Lung (tissue), 12 donors: ENCODE data around the gene KIAA2012. TPM values are rescaled to one million over a fixed set of nuclear protein-coding genes. Genes with fewer than 3 reads are reported as not detected.

Experiments
- ATAC-seq: fragments of 200-7000 bp; cut with Tn5 transposase; one replicate; pipeline ENCODE4 v1.9.1; 2020; ENCODE audit warnings: moderate number of reproducible peaks; ENCODE audit not compliant: insufficient read depth, low FRiP score
- DNase-seq, 3 donors: peaks; one replicate each; pipeline ENCODE4 v3.0.0-alpha.2; 2013 to 2017
- H3K27ac ChIP-seq, 2 donors: one replicate each; pipeline ENCODE4 v1.5.1; 2013; ENCODE audit warnings: mild to moderate bottlenecking in 2 of 2, moderate library complexity in 2 of 2, control low read depth in 1 of 2, inconsistent platforms in 1 of 2, low read depth in 1 of 2, low read length in 1 of 2
- H3K27me3 ChIP-seq, 3 donors: one replicate each; pipeline ENCODE4 v1.5.1; 2013; ENCODE audit warnings: low read length in 2 of 3; ENCODE audit not compliant: control insufficient read depth in 3 of 3, insufficient read depth in 3 of 3
- H3K36me3 ChIP-seq, 4 donors: one replicate each; pipeline ENCODE4 v1.5.1; 2013; ENCODE audit warnings: low read length in 4 of 4, mild to moderate bottlenecking in 1 of 4, moderate library complexity in 1 of 4; ENCODE audit not compliant: control insufficient read depth in 4 of 4, insufficient read depth in 4 of 4
- H3K4me1 ChIP-seq, 5 donors: one replicate each; pipeline ENCODE4 v1.5.1; 2013; ENCODE audit warnings: low read length in 5 of 5, mild to moderate bottlenecking in 2 of 5, moderate library complexity in 1 of 5; ENCODE audit not compliant: control insufficient read depth in 5 of 5, insufficient read depth in 5 of 5
- H3K4me3 ChIP-seq: one replicate; pipeline ENCODE4 v1.5.1; 2013; ENCODE audit warnings: mild to moderate bottlenecking, control low read depth, moderate library complexity
- H3K9ac ChIP-seq, 2 donors: one replicate each; pipeline ENCODE4 v1.5.1; 2013; ENCODE audit warnings: low read length in 2 of 2, control low read depth in 1 of 2; ENCODE audit not compliant: insufficient read depth in 1 of 2
- H3K9me3 ChIP-seq, 4 donors: one replicate each; pipeline ENCODE4 v1.5.1; 2013; ENCODE audit warnings: low read length in 3 of 4, mild to moderate bottlenecking in 1 of 4, moderate library complexity in 1 of 4; ENCODE audit not compliant: control insufficient read depth in 4 of 4, insufficient read depth in 3 of 4
- CTCF ChIP-seq: IDR thresholded peaks from 2 replicates; pipeline ENCODE4 v1.5.1; 2012; ENCODE audit warnings: mild to moderate bottlenecking; ENCODE audit errors: control extremely low read depth, extremely low read depth
- WGBS, 2 donors: extraction: QIAGEN DNeasy Blood & Tissue Kit; methylation state at CpG; one replicate each; pipeline ENCODE4 v1.1.7; 2013; 5-methylcytosine and 5-hydroxymethylcytosine counted together
- polyA plus RNA-seq, 2 donors: library from polyadenylated mRNA; stranded (reverse); fragments of 200-250 nt; gene quantifications; one replicate each; pipeline ENCODE4 v1.2.1, GENCODE V29; 2013
- total RNA-seq, 2 donors: library from RNA; depleted of rRNA in 1 of 2; stranded (reverse); fragments of >200 nt in 1 of 2; gene quantifications; one replicate each; pipeline ENCODE4 v1.2.1, GENCODE V29; 2014 to 2021
- donor health status: control.
- donor health status: control.
- donor health status: Bipolar disorder and iron deficiency.
- donor health status: healthy.
- donor health status: DM: yes; HTN: yes; CAD: no.

The KIAA2012 gene
- total and polyA plus RNA-seq, 4 donors = 0.69 to 8.5 (median 3.6) TPM

- H3K27me3 ChIP-seq = no peaks in the 10 kb centered on the region
- H3K27ac ChIP-seq = no peak overlapping the region
- peaks cover 0 to 6% (median 0%) of the 10 kb centered on the region in 4 donors for H3K9me3 ChIP-seq
- no peaks in the 10 kb centered on the region for H3K36me3 ChIP-seq
- no peak for TF ChIP-seq CTCF
- DNase-seq (no peak), ATAC-seq (no peak)
- H3K4me3 ChIP-seq = no peak overlapping the region
- H3K9ac ChIP-seq = no peak overlapping the region
- H3K4me1 ChIP-seq = peaks cover 0 to 15% (median 0%) of the 10 kb centered on the region in 5 donors
- WGBS, 2 donors = 84 to 85% methylated on average over 3 of the region's 3 CpGs
These were observed 47.8 kb downstream of the KIAA2012 start for GRCh38 chr2:202120828-202121227.

GRCh38 chr2:202121532-202122162 is 48.6 kb downstream of the KIAA2012 start:
- H3K4me3 ChIP-seq = no peak overlapping the region
- peaks cover 0 to 15% (median 1%) of the 10 kb centered on the region in 5 donors for H3K4me1 ChIP-seq
- H3K27ac ChIP-seq = no peak overlapping the region
- peaks cover 0 to 6% (median 0%) of the 10 kb centered on the region in 4 donors for H3K9me3 ChIP-seq
- 50 to 60% methylated on average over 9 of the region's 9 CpGs for WGBS, 2 donors
- ATAC-seq (peak; percentile 25), DNase-seq (no peak)
- no peak for TF ChIP-seq CTCF
- no peaks in the 10 kb centered on the region for H3K27me3 ChIP-seq
- no peak overlapping the region for H3K9ac ChIP-seq
- no peaks in the 10 kb centered on the region for H3K36me3 ChIP-seq

- Histone ChIP-seq H3K9me3 (peaks cover 0 to 4% (median 0%) of the 10 kb centered on the region in 4 donors), H3K27me3 (no peaks in the 10 kb centered on the region), H3K9ac (no peak overlapping the region), H3K27ac (no peak overlapping the region), H3K36me3 (no peaks in the 10 kb centered on the region), H3K4me3 (no peak overlapping the region), H3K4me1 (peaks cover 0 to 18% (median 5%) of the 10 kb centered on the region in 5 donors)
- 93 to 95% methylated on average over 4 of the region's 4 CpGs for WGBS, 2 donors
- no peak for ATAC-seq
- DNase-seq = no peak
- no peak for TF ChIP-seq CTCF
These were observed 49.1 kb downstream of the KIAA2012 start for GRCh38 chr2:202122163-202122540.
